ENCODE results near the gene SUN2.

Gene SUN2

DNA sequence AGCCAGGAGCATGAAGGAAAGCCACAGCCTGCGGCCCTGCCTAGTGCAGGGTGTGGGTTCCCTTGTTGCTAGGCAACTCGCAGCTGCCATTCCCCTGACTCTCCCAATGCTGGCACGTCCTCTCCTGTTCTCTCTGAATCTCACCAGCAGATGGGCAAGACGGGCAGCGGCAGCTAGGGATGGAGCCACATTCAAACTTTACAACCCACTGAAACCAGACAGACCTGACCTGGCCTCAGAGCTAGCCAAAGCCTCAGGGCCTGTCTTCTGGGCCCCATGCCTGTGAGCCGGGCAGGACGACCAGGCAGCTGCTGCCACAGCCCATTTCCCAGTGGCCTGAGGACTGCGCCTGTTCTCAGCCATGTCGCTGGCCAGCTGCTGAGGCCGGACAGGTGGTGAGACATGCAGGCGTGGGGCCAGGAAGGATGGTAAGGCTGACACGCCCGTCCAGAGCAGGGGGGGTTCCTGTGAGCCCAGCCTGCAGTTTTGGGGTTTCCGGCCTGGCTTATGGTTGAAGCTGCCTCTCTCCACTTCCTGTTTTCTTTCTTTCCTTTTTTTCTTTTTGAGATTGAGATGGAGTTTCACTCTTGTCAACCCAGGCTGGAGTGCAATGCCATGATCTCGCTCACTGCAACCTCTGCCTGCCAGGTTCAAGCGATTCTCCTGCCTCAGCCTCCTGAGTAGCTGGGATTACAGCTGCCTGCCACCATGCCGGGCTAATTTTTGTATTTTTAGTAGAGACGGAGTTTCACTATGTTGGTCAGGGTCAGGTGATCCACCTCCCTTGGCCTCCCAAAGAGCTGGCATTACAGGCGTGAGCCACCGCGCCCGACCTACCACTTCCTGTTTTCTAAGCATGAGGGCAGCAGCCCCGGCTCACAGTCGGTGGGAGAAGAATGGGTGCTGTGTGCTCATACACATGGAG lies 4.1 kb downstream of the SUN2 start:
- peak; percentile 48 to 60 for DNase-seq

DNA sequence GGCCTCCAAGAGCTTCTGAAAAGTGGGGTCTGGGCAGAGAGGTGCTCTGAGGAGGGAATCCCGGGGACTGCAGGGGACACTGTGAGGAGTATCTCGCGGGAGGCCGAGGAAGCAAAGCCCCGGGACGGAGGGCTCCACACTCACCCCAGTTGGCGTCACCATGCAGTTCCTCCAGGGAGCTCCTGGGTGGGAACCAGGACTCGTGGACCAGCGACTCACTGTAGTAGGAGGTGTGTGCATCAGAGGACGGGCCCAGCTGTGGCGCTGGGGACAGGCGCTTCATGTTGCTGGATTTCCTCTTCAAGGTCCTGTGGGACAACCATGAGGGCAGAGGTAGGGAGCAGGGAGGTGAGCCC lies 4.8 kb downstream of the SUN2 start:
- DNase-seq: no peak

- DNase-seq: no peak
Measured at GRCh38 chr22:38750638-38751037, 5.2 kb downstream of the SUN2 start.

DNA sequence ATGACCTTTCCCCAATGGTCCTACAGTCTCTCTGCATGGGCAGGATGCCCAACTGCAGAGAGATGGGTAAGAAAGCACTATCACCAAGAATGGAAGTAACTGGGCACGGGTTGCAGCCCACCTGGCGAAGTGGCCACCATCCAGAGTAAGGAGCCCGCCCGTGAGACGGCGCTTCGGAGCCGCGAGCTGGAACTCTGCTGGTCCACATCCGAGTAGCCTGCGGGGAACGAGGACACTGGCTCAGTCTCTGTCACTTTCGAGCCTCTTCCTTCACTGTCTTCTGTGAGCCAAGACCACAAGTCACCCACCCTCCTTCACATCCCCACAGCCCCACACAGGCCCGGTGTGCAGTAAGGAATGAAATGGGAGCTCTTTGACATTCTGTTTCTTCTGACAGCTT lies 5.7 kb downstream of the SUN2 start:
- DNase-seq: no peak

DNA sequence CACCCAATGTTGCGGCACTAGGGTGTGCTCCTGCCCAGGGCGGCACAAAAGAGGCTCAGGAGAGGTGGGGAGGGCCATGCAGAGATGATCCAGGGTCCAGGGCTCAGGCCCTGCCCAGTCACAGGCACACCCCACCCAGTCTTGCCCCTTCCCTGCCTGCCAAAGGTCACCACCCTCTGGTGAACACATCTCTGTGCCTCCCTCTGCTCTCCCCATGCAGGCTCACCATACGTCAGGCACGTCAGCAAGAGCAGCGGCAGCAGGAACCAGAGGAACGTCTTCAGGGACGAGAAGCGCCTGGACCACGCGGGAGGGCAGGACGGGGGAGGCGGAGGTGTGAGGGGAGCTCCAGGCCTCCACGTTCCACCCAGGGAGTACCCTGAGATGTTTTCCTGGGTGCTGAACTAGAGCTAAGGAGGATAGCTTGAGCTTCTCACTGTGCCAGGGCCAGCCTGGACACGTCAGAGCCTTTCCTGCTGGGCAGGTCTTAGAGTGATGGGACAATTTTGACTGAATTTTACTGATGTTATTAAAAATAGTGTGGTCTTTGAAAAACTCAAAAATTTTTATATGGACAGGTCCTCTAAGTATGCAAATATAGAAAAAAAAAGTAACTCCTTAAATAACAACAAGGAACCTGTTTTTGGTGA lies 7.2 kb downstream of the SUN2 start:
- no peak for DNase-seq

DNA sequence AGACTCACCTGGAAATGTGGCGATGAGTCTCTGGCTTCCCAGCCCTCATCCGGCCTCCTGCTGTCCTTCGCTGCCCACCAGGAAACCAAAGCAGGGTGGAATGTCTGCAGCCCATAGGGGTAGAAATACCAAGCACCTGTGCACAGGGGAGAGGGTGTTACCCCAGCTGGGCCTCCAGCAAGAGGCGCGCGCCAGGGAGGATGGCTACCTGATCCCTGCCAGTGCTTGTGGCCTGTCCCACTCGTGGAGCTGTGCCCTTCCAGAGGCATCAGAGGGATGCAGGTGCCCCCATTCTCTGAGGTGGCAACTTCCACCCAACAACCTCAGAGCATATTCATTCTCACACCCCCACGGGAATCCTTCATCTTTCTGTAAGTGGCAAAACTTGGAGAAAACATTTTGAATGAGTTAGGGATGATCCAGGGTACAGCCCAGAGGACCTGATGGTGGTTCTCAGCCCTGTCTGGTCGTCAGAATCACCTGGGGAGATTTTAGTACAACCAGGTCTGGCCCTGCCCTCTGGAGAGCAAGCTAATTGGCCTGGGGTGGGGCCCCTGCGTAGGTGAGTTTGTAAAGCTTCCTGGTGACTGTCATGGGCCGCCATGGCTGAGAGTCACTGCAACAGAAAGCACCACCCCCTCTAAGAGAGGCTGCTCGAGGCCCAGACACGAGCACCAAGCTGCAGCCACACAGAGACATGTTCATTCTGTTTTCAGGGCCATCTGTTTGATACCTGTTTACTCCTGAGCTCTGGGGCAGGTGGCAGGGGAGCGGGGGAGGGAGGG lies 9.9 kb downstream of the SUN2 start:
- no peak for DNase-seq

DNA sequence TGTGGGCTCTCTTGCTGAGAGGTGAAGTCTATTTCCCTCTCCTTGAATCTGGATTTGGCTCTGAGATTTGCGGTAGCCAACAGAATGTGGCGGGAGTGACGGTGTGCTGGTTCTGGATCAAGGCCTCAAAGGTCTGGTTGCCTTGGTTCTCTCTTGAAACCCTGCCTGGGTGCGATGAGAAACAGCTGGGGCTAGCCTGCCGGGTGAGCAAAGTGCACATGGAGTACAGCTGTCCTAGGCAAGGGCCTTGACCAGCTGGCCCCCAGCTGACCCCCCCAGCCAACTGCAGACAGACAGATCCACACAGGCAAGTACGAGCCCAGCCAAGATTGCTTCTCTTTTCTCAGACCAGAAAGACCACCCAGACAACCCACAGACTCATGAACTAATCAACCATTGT lies 10.8 kb downstream of the SUN2 start:
- no peak for DNase-seq

GRCh38 chr22:38742176-38742942 lies 13.4 kb downstream of the SUN2 start:
- no peak for DNase-seq

- DNase-seq: no peak
Measured at GRCh38 chr22:38741576-38741975, 14.2 kb downstream of the SUN2 start.

- no peak for DNase-seq
Measured at GRCh38 chr22:38741166-38741565, 14.6 kb downstream of the SUN2 start.

DNA sequence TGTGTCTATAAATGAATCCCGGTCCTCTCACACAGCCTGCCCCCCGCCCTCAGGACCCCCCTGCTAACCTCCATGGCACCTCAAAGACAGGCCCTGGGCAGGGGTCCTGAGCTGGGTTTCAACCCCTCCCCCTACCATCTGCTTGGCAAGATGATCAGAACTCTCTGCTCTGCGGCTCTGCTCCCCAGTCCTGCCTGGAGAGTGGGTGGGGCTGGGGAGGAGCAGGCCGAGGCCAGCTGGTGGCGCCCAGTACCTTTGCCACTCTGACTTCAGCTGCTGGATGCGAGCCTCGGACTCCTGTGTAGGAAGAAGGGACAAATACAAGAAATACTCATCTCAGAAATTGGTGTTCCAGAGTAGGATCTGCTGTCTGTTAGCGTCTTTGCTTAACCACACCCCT lies 15.0 kb downstream of the SUN2 start:
- DNase-seq: no peak

- DNase-seq: no peak
Measured at GRCh38 chr22:38740116-38740723, 15.6 kb downstream of the SUN2 start.

DNA sequence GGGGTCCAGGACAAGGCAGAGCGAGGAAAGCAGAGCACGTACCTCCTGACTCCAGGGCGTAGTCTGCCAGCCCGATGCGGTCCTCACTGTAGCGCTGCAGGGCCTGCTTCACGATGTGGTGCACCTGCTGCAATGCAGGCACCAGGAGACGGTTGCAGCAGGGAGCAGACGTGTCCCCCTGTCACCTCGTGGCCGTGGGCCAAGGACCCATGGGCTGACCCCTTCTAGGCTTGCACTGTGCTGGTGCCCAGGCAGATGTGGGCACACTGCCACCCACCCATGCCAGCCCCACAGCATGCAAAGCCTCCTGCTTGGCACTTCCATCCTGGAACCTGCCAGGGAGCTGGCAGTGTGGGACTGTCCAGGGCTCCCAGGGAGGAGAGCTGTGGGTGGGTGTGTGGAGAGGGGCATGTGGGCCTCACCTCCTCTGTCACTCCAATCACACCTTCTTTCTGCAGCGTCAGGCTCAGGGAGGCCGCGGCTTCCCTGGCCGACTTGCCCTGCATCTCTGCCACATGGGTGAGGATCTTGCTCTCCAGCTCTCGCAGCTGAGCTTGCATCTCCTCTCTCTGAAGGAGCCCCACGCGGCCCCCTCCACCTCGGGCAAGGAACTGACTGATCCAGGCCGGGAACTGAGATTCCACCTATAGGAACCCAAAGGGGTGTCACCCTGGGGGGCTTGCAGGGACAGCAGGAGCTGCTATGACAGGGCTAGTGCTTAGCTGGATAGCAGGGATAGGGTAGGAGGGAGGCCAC lies 16.3 kb downstream of the SUN2 start:
- DNase-seq: no peak

GRCh38 chr22:38738475-38739070 lies 17.2 kb downstream of the SUN2 start:
- DNase-seq: no peak

- DNase-seq: no peak
Measured at GRCh38 chr22:38737302-38738060, 18.3 kb downstream of the SUN2 start.

DNA sequence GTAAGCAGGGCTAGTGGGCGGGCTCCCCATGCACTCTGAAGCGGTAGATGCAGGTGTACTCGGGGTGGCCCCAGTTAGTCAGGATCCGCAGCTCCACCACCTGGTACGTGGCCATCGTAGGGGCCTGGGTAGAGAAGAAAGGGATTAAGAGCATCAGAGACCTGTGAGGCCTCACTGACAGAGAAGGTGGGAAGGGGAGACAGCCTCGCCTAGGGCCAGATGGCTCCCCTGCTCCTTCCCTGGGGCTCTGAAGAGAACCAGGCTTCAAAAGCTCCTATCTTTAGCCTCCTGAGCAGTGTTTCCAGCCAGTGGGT lies 19.6 kb downstream of the SUN2 start:
- DNase-seq: no peak

DNA sequence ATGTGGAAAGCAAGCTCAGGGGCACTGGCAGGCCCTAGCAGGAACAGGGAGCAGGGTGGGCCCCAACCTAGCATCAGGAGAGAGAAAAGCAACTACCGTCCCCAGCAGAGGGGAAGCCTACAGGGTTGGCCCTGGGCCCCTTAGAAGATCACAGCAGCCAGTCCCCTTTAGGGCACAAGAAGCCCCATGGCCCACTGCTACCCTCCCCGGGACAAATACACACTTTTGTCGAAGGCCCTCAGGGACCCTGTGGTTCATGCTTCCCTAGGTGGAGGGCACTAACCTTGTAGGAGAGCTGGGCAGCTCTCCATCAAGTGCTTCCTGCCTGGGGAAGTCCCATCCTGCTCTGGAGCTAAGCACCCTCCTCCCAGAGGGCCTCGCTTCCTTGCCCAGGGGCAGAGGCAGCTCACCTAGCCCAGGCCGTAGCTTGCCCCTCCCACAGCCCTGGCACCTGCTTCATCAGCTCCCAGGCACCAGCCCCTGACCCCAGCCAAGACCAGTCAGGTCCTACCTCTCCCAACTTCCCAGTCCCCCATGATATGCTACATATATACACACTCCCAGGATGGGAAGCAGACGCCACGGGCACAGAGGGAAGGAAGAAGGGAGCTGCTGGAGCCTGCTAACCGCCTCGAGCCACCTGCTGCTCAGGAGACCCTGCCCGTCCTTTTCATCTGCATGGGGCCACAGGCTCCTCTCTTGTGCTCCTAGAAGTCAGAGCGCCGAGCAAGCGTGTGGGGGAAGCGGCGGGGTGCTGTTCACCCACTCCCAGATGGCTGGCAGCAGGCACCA lies 20.1 kb downstream of the SUN2 start:
- DNase-seq: no peak

DNA sequence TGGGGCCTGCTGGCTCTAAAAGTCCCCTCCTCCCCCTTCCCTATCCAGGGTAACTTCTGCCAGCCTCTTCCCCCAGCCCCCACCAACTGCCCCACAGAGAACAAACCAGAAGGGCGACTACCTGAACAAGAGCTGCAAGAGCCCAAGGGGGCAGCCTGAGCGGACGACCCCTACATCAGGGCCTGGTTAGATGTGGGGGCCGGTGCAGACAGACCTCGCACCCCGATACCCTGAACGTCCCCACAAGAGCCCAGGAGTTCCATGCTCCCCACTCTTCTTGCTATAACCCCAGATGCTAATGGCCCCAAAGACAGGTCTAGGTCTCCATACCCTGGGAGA lies 20.7 kb downstream of the SUN2 start:
- DNase-seq: no peak

GRCh38 chr22:38734421-38735100 lies 21.2 kb downstream of the SUN2 start:
- DNase-seq: no peak

Measured in activated CD4-positive, alpha-beta T cell treated with anti-CD3 and anti-CD28 coated beads for 4 hours (primary cell).